ENCODE results near the gene CUBN. TPM values are rescaled to one million over a fixed set of nuclear protein-coding genes. Genes with fewer than 3 reads are reported as not detected.

CUBN gene
- total and polyA plus RNA-seq, 10 of the 15 experiments (the other 5 are each of a cell fraction or from before 2014, with no cell fraction given): under 0.01 to 0.14 (median 0.02) TPM; not detected in 6

DNA sequence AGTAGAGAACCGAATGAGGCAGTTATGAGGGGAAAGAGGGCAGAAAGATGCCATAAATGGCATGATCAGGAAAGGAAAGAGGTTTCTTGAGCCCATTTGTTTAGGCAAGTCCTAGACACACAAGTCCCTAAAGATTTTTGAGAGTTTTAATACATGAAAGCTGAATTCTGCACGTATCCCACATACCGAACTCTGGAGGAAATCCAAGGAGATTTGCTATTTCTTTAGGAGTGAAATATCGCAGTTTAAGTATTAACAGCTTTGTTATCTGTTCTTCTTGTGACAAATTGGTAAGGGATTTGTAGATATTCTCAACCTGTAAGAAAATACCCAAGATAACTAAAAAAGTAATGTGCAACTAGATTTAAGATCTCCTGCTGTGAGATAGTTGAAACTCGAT, 23.7 kb upstream of the CUBN start:
- H3K4me2 ChIP-seq (ENCODE audit: control insufficient read depth, insufficient read depth): no peak overlapping the region
- ChIA-PET CTCF (no interaction called here), RAD21 (ENCODE audit: unreplicated experiment) (no interaction called here), SMC1A (ENCODE audit: uncharacterized antibody, unreplicated experiment) (no interaction called here), POLR2A (no interaction called here)
- in situ Hi-C loops (cut with MboI) (no loop called here), intact Hi-C loops (cut with micrococcal nuclease; ENCODE audit: unreplicated experiment) (no loop called here)
- no peak for TF ChIP-seq POLR2AphosphoS5 (IDR thresholded peaks at IDR 0.05; ENCODE audit: low read length)
- no peak for TF ChIP-seq FOS (IDR thresholded peaks at IDR 0.05; ENCODE audit: borderline replicate concordance, extremely low read depth, insufficient read length)
- no peak for TF ChIP-seq CHD4 (IDR thresholded peaks at IDR 0.05)
- no peak for TF ChIP-seq ESRRA (IDR thresholded peaks at IDR 0.05; ENCODE audit: low read length)
- TF ChIP-seq SRF (IDR thresholded peaks at IDR 0.05; ENCODE audit: low read depth in 2 of 2, low read length in 2 of 2): no peak
- TF ChIP-seq DPF2 (IDR thresholded peaks at IDR 0.05): no peak
- TF ChIP-seq, protein P1, sequence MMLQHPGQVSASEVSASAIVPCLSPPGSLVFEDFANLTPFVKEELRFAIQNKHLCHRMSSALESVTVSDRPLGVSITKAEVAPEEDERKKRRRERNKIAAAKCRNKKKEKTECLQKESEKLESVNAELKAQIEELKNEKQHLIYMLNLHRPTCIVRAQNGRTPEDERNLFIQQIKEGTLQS (IDR thresholded peaks at IDR 0.05; ENCODE audit: borderline replicate concordance, extremely low read depth, low read depth, low read length): no peak
- TF ChIP-seq MYC (IDR thresholded peaks at IDR 0.05; ENCODE audit: insufficient read depth, insufficient read length, insufficient replicate concordance, low read length, severe bottlenecking): no peak
- TF ChIP-seq ZNF274 (IDR thresholded peaks at IDR 0.05; ENCODE audit: insufficient read depth, insufficient read length): no peak
- TF ChIP-seq SMARCA5 (IDR thresholded peaks at IDR 0.05): no peak
- TF ChIP-seq BACH1 (IDR thresholded peaks at IDR 0.05; ENCODE audit: borderline replicate concordance): no peak
- TF ChIP-seq, protein P2, sequence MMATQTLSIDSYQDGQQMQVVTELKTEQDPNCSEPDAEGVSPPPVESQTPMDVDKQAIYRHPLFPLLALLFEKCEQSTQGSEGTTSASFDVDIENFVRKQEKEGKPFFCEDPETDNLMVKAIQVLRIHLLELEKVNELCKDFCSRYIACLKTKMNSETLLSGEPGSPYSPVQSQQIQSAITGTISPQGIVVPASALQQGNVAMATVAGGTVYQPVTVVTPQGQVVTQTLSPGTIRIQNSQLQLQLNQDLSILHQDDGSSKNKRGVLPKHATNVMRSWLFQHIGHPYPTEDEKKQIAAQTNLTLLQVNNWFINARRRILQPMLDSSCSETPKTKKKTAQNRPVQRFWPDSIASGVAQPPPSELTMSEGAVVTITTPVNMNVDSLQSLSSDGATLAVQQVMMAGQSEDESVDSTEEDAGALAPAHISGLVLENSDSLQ (IDR thresholded peaks at IDR 0.05): no peak
- TF ChIP-seq CBX5 (IDR thresholded peaks at IDR 0.05; ENCODE audit: low read depth): no peak
- no peak for TF ChIP-seq GABPA (IDR thresholded peaks at IDR 0.05; ENCODE audit: low read depth)
- no peak for TF ChIP-seq NRF1 (conservative IDR thresholded peaks at IDR 0.05; ENCODE audit: low read depth, low read length)
- no peak overlapping the region for H2AFZ ChIP-seq (ENCODE audit: control insufficient read depth, low read depth, low read length)
- H3K4me1 ChIP-seq (ENCODE audit: control insufficient read depth, insufficient read depth, low read length): no peaks in the 10 kb centered on the region
- H3K36me3 ChIP-seq (ENCODE audit: control insufficient read depth in 2 of 2, insufficient read depth in 2 of 2, low read length in 1 of 2): no peaks in the 10 kb centered on the region
- H3K9ac ChIP-seq (ENCODE audit: control insufficient read depth, insufficient read depth, low read length): no peak overlapping the region
- DNase-seq (ENCODE audit: low read depth, low spot score): no peak
- WGBS (ENCODE audit: insufficient coverage, insufficient replicate concordance, low lambda C conversion rate, missing lambda C conversion rate): 83% methylated on average over 5 of the region's 5 CpGs
- H3K9me3 ChIP-seq (replicated peaks; ENCODE audit: control insufficient read depth, insufficient read depth, low read length): no peaks in the 10 kb centered on the region
- H3K27me3 ChIP-seq (replicated peaks in 1 of 2; ENCODE audit: control insufficient read depth in 2 of 2, insufficient read depth in 2 of 2, low read length in 1 of 2): no peaks in the 10 kb centered on the region
- no peaks in the 10 kb centered on the region for H4K20me1 ChIP-seq (ENCODE audit: control insufficient read depth, insufficient read depth)
- no peaks in the 10 kb centered on the region for H3K79me2 ChIP-seq (ENCODE audit: control insufficient read depth, insufficient read depth, low read length)
- no peak overlapping the region for H3K27ac ChIP-seq (ENCODE audit: control insufficient read depth, insufficient read depth)
- no peak for FAIRE-seq
- H3K4me3 ChIP-seq: no peak overlapping the region
- BruUV-seq (replicated peaks): no TSS peak
- no peak for ATAC-seq

Data from GM12878 (cell line).